HepG2 (cell line): Measurements from ENCODE around the gene BCL2L1. TPM values are rescaled to one million over a fixed set of nuclear protein-coding genes. Genes with fewer than 3 reads are reported as not detected.

Source experiments
- AKAP8 ChIP-seq: sonication (generic); formaldehyde crosslinking; IDR thresholded peaks from 2 replicates; pipeline ENCODE4 v1.5.1; 2020; ENCODE audit warnings: mild to moderate bottlenecking, missing genetic modification reagents
- ASH2L ChIP-seq: fragments of 300-600, 200-600 bp; sonication (generic); IDR thresholded peaks from 2 replicates; pipeline ENCODE4 v1.7.0; 2017; ENCODE audit warnings: low read depth, mild to moderate bottlenecking, moderate library complexity, mixed read lengths, low read length; ENCODE audit not compliant: insufficient read length
- BORCS8-MEF2B ChIP-seq: sonication (generic); formaldehyde crosslinking; IDR thresholded peaks from 2 replicates; pipeline ENCODE4 v1.8.0; 2022; ENCODE audit warnings: mild to moderate bottlenecking, missing genetic modification reagents
- DNMT1 ChIP-seq: sonication (generic); formaldehyde crosslinking; IDR thresholded peaks from 2 replicates; pipeline ENCODE4 v1.5.1; 2020; ENCODE audit warnings: mild to moderate bottlenecking, missing genetic modification reagents
- ELF4 ChIP-seq: sonication (generic); formaldehyde crosslinking; IDR thresholded peaks from 2 replicates; pipeline ENCODE4 v1.5.0; 2020; ENCODE audit warnings: missing genetic modification reagents, mild to moderate bottlenecking, moderate library complexity, borderline replicate concordance
- GATA4 ChIP-seq: sonication (generic); IDR thresholded peaks from 2 replicates; pipeline ENCODE4 v1.6.1; 2016; ENCODE audit warnings: antibody characterized with exemption, low read depth, borderline replicate concordance
- GPBP1L1 ChIP-seq: sonication (generic); formaldehyde crosslinking; IDR thresholded peaks from 2 replicates; pipeline ENCODE4 v1.5.0; 2020; ENCODE audit warnings: mild to moderate bottlenecking, missing genetic modification reagents
- HMGA1 ChIP-seq: sonication (generic); formaldehyde crosslinking; conservative IDR thresholded peaks from 2 replicates; pipeline ENCODE4 v1.4.0; 2020; ENCODE audit warnings: missing genetic modification reagents
- MED13 ChIP-seq: sonication (generic); formaldehyde crosslinking; IDR thresholded peaks from 2 replicates; pipeline ENCODE4 v1.5.0; 2020; ENCODE audit warnings: missing genetic modification reagents
- PTBP1 ChIP-seq: fragments of 200-400 bp; formaldehyde crosslinking; IDR thresholded peaks from 2 replicates; pipeline ENCODE4 v1.6.1; 2018; ENCODE audit warnings: low read length, low read depth; ENCODE audit not compliant: poor library complexity, severe bottlenecking
- SALL1 ChIP-seq: sonication (generic); formaldehyde crosslinking; IDR thresholded peaks from 2 replicates; pipeline ENCODE4 v1.8.0; 2022; ENCODE audit warnings: mild to moderate bottlenecking, missing genetic modification reagents
- SUZ12 ChIP-seq: fragments of 150-350 bp; IDR thresholded peaks from 2 replicates; pipeline ENCODE4 v1.6.1; 2014; ENCODE audit warnings: low read depth, low read length
- ZMAT3 ChIP-seq: sonication (generic); formaldehyde crosslinking; conservative IDR thresholded peaks from 2 replicates; pipeline ENCODE4 v1.7.0; 2021; ENCODE audit warnings: missing genetic modification reagents
- ZMYM3 ChIP-seq: sonication (generic); formaldehyde crosslinking; IDR thresholded peaks from 2 replicates; pipeline ENCODE4 v1.5.1; 2020; ENCODE audit warnings: mild to moderate bottlenecking, missing genetic modification reagents
- ZNF205 ChIP-seq: IDR thresholded peaks from 2 replicates; pipeline ENCODE4 v1.6.1; 2018; ENCODE audit warnings: missing biosample characterization, missing genetic modification reagents
- ZNF207 ChIP-seq: fragments of 450-650 bp; IDR thresholded peaks from 2 replicates; pipeline ENCODE4 v1.6.1; 2016; ENCODE audit warnings: antibody characterized with exemption, borderline replicate concordance
- ZNF337 ChIP-seq: sonication (generic); formaldehyde crosslinking; IDR thresholded peaks from 2 replicates; pipeline ENCODE4 v1.5.1; 2020; ENCODE audit warnings: missing genetic modification reagents, low read depth, mild to moderate bottlenecking, borderline replicate concordance
- ZNF501 ChIP-seq: sonication (generic); formaldehyde crosslinking; IDR thresholded peaks from 2 replicates; pipeline ENCODE4 v1.5.1; 2020; ENCODE audit warnings: mild to moderate bottlenecking, moderate library complexity, missing genetic modification reagents
- ZNF510 ChIP-seq: sonication (generic); formaldehyde crosslinking; IDR thresholded peaks from 2 replicates; pipeline ENCODE4 v1.4.0; 2020; ENCODE audit warnings: low read depth, mild to moderate bottlenecking, missing genetic modification reagents
- ZNF597 ChIP-seq: sonication (generic); formaldehyde crosslinking; IDR thresholded peaks from 2 replicates; pipeline ENCODE4 v1.5.0; 2020; ENCODE audit warnings: missing genetic modification reagents
- ZNF670 ChIP-seq: sonication (generic); formaldehyde crosslinking; IDR thresholded peaks from 2 replicates; pipeline ENCODE4 v1.8.0; 2022; ENCODE audit warnings: mild to moderate bottlenecking, missing genetic modification reagents, borderline replicate concordance
- ZSCAN31 ChIP-seq: sonication (generic); formaldehyde crosslinking; IDR thresholded peaks from 2 replicates; pipeline ENCODE4 v1.5.0; 2020; ENCODE audit warnings: low read depth, mild to moderate bottlenecking, missing genetic modification reagents
- polyA plus RNA-seq, 8 experiments: library from polyadenylated mRNA; depleted of rRNA in 3 of 8; stranded (reverse) in 7 of 8; unstranded in 1 of 8; fragments of >200 nt; fragmentation: Illumina TruSeq in 4 of 8; extraction: Trizol in 4 of 8; gene quantifications; 2 replicates each; pipeline versions ENCODE4 v1.2.1 to v1.2.3, GENCODE V29; 2011 to 2016; ENCODE audit warnings: low read depth in 4 of 8, missing spikeins in 1 of 8, mixed read lengths in 1 of 8; ENCODE audit not compliant: insufficient read depth in 1 of 8
- total RNA-seq, 5 experiments: library from RNA; depleted of rRNA; stranded (reverse); fragments of >200 nt; fragmentation: Illumina TruSeq; extraction: Trizol; gene quantifications; 2 replicates each; pipeline ENCODE4 v1.2.3, GENCODE V29; 2016; ENCODE audit warnings: low read depth in 1 of 5
- TF ChIP-seq, protein P1 (sequence below): sonication (generic); formaldehyde crosslinking; IDR thresholded peaks from 2 replicates; pipeline ENCODE4; 2020; ENCODE audit warnings: missing genetic modification reagents, mild to moderate bottlenecking, borderline replicate concordance
- TF ChIP-seq, protein P2 (sequence below): sonication (generic); formaldehyde crosslinking; IDR thresholded peaks from 2 replicates; pipeline ENCODE4 v1.5.0; 2020; ENCODE audit warnings: missing genetic modification reagents

The BCL2L1 gene
- total and polyA plus RNA-seq, 2 of the 13 experiments (the other 11 are each of a cell fraction or from before 2014, with no cell fraction given) = 164 to 258 TPM

DNA sequence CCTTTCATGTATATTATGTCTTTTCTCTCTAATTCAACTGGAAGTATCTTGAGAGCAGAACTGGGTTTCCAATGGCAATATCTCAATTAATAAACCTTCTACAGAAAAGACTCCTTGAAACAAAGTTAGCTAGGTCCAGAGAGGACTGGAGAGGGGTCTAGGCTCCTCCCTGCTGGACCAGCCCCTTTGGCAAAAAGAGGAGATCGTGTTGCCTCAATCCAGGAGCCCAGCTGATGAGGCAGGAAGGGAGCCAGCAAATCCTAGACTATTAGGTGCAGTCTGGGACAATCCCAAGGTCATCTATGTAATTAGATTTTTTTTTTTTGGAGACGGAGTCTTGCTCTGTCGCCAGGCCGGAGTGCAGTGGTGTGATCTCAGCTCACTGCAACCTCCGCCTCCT lies 21.9 kb downstream of the BCL2L1 start (continued):
- TF ChIP-seq ZSCAN31 (no peak), ZNF510 (CRISPR knock-in tag) (peak; percentile 15; the same call in 1 of the 2 replicates), ZNF337 (CRISPR knock-in tag) (0 out of 2 replicates have a peak, but pooled peaks have one; percentile 37), ZMYM3 (peak; percentile 51), SUZ12 (no peak), AKAP8 (CRISPR knock-in tag) (0 out of 2 replicates have a peak, but pooled peaks have one; percentile 38), ASH2L (no peak), PTBP1 (no peak), ZNF205 (no peak), ZNF670 (CRISPR knock-in tag) (no peak), GPBP1L1 (CRISPR knock-in tag) (no peak), DNMT1 (CRISPR knock-in tag) (no peak), ZMAT3 (CRISPR knock-in tag) (no peak), ELF4 (no peak), ZNF597 (CRISPR knock-in tag) (no peak), GATA4 (no peak), SALL1 (CRISPR knock-in tag) (peak; percentile 29; the same call in 1 of the 2 replicates), HMGA1 (CRISPR knock-in tag) (no peak), BORCS8-MEF2B (CRISPR knock-in tag) (0 out of 2 replicates have a peak, but pooled peaks have one; percentile 1), ZNF501 (0 out of 2 replicates have a peak, but pooled peaks have one; percentile 20), ZNF207 (no peak), MED13 (CRISPR knock-in tag) (no peak)
- TF ChIP-seq, protein P1, sequence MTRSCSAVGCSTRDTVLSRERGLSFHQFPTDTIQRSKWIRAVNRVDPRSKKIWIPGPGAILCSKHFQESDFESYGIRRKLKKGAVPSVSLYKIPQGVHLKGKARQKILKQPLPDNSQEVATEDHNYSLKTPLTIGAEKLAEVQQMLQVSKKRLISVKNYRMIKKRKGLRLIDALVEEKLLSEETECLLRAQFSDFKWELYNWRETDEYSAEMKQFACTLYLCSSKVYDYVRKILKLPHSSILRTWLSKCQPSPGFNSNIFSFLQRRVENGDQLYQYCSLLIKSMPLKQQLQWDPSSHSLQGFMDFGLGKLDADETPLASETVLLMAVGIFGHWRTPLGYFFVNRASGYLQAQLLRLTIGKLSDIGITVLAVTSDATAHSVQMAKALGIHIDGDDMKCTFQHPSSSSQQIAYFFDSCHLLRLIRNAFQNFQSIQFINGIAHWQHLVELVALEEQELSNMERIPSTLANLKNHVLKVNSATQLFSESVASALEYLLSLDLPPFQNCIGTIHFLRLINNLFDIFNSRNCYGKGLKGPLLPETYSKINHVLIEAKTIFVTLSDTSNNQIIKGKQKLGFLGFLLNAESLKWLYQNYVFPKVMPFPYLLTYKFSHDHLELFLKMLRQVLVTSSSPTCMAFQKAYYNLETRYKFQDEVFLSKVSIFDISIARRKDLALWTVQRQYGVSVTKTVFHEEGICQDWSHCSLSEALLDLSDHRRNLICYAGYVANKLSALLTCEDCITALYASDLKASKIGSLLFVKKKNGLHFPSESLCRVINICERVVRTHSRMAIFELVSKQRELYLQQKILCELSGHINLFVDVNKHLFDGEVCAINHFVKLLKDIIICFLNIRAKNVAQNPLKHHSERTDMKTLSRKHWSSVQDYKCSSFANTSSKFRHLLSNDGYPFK (CRISPR knock-in tag) = peak; percentile 14; the same call in 1 of the 2 replicates
- TF ChIP-seq, protein P2, sequence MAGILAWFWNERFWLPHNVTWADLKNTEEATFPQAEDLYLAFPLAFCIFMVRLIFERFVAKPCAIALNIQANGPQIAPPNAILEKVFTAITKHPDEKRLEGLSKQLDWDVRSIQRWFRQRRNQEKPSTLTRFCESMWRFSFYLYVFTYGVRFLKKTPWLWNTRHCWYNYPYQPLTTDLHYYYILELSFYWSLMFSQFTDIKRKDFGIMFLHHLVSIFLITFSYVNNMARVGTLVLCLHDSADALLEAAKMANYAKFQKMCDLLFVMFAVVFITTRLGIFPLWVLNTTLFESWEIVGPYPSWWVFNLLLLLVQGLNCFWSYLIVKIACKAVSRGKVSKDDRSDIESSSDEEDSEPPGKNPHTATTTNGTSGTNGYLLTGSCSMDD (CRISPR knock-in tag) = no peak
